ENCODE measurements around the gene CLEC4M.

Gene CLEC4M

GRCh38 chr19:7740682-7741054, 22.4 kb upstream of the CLEC4M start:
- Histone ChIP-seq H3K27me3 (ENCODE audit: insufficient read depth, low read depth) (peaks cover 79% of the 10 kb centered on the region), H3K27ac (no peak overlapping the region), H3K4me3 (IDR thresholded peaks at IDR 0.05; ENCODE audit: insufficient read depth, low read depth, low read length) (no peak overlapping the region), H4K20me1 (ENCODE audit: insufficient read depth) (no peaks in the 10 kb centered on the region), H3K79me2 (ENCODE audit: insufficient read depth, low read depth) (no peaks in the 10 kb centered on the region), H3K4me1 (ENCODE audit: low read depth, poor library complexity, severe bottlenecking) (no peaks in the 10 kb centered on the region), H3K4me2 (no peak overlapping the region), H3K36me3 (ENCODE audit: insufficient read depth) (no peaks in the 10 kb centered on the region), H2AFZ (ENCODE audit: low read depth) (no peak overlapping the region), H3K9ac (no peak overlapping the region)
- no peak for TF ChIP-seq CTCF (conservative IDR thresholded peaks at IDR 0.05; ENCODE audit: low read depth, low read length)

GRCh38 chr19:7742575-7742974, 20.5 kb upstream of the CLEC4M start:
- Histone ChIP-seq H2AFZ (ENCODE audit: low read depth) (no peak overlapping the region), H3K79me2 (ENCODE audit: insufficient read depth, low read depth) (no peaks in the 10 kb centered on the region), H3K27me3 (ENCODE audit: insufficient read depth, low read depth) (peaks cover 69% of the 10 kb centered on the region), H3K9ac (no peak overlapping the region), H3K4me2 (no peak overlapping the region), H3K4me3 (IDR thresholded peaks at IDR 0.05; ENCODE audit: insufficient read depth, low read depth, low read length) (no peak overlapping the region), H4K20me1 (ENCODE audit: insufficient read depth) (no peaks in the 10 kb centered on the region), H3K36me3 (ENCODE audit: insufficient read depth) (no peaks in the 10 kb centered on the region), H3K4me1 (ENCODE audit: low read depth, poor library complexity, severe bottlenecking) (no peaks in the 10 kb centered on the region), H3K27ac (no peak overlapping the region)
- no peak for TF ChIP-seq CTCF (conservative IDR thresholded peaks at IDR 0.05; ENCODE audit: low read depth, low read length)

- Histone ChIP-seq H3K4me3 (IDR thresholded peaks at IDR 0.05; ENCODE audit: insufficient read depth, low read depth, low read length) (no peak overlapping the region), H3K9ac (no peak overlapping the region), H4K20me1 (ENCODE audit: insufficient read depth) (no peaks in the 10 kb centered on the region), H3K79me2 (ENCODE audit: insufficient read depth, low read depth) (no peaks in the 10 kb centered on the region), H3K27me3 (ENCODE audit: insufficient read depth, low read depth) (peaks cover 66% of the 10 kb centered on the region), H3K36me3 (ENCODE audit: insufficient read depth) (no peaks in the 10 kb centered on the region), H2AFZ (ENCODE audit: low read depth) (no peak overlapping the region), H3K4me2 (no peak overlapping the region), H3K4me1 (ENCODE audit: low read depth, poor library complexity, severe bottlenecking) (no peaks in the 10 kb centered on the region), H3K27ac (no peak overlapping the region)
- no peak for TF ChIP-seq CTCF (conservative IDR thresholded peaks at IDR 0.05; ENCODE audit: low read depth, low read length)
Measured at GRCh38 chr19:7742991-7743390, 20.1 kb upstream of the CLEC4M start.

- no peaks in the 10 kb centered on the region for H3K4me1 ChIP-seq (ENCODE audit: low read depth, poor library complexity, severe bottlenecking)
- H3K79me2 ChIP-seq (ENCODE audit: insufficient read depth, low read depth), result no peaks in the 10 kb centered on the region
- peaks cover 62% of the 10 kb centered on the region for H3K27me3 ChIP-seq (ENCODE audit: insufficient read depth, low read depth)
- TF ChIP-seq CTCF (conservative IDR thresholded peaks at IDR 0.05; ENCODE audit: low read depth, low read length), result no peak
- no peak overlapping the region for H3K9ac ChIP-seq
- H2AFZ ChIP-seq (ENCODE audit: low read depth), result no peak overlapping the region
- H4K20me1 ChIP-seq (ENCODE audit: insufficient read depth), result no peaks in the 10 kb centered on the region
- H3K4me3 ChIP-seq (IDR thresholded peaks at IDR 0.05; ENCODE audit: insufficient read depth, low read depth, low read length), result no peak overlapping the region
- H3K4me2 ChIP-seq, result no peak overlapping the region
- no peaks in the 10 kb centered on the region for H3K36me3 ChIP-seq (ENCODE audit: insufficient read depth)
- no peak overlapping the region for H3K27ac ChIP-seq
Measured at GRCh38 chr19:7743425-7743841, 19.6 kb upstream of the CLEC4M start.

Data from KMS-11 (cell line).